HG02938 (cell line): ENCODE results near the gene RBMY1E.
"Not testable (repeated sequence)": the region's sequence is repeated elsewhere in the genome, so short reads cannot be mapped to it uniquely, and the experiment has no call there.

Source experiments
- ATAC-seq: cut with Tn5 transposase; IDR thresholded peaks from one replicate; pipeline ENCODE4 v1.9.1; 2021; ENCODE audit warnings: mild to moderate bottlenecking, moderate library complexity; ENCODE audit not compliant: unreplicated experiment

RBMY1E gene

GRCh38 chrY:21917932-21918331 lies at the start of gene RBMY1E:
TSS of gene RBMY1E (minus strand) at chrY:21918032. CDS start at chrY:21916054, 1,978 bp downstream.
- ATAC-seq: not testable (repeated sequence)

GRCh38 chrY:21894426-21894825 lies 23.4 kb downstream of the RBMY1E start, which contains the start of gene RBMY1D:
TSS of gene RBMY1D (minus strand) at chrY:21894526. CDS start at chrY:21892513, 2,013 bp downstream.
- not testable (repeated sequence) for ATAC-seq

GRCh38 chrY:21869407-21870076 lies 48.3 kb downstream of the RBMY1E start:
- ATAC-seq: peak; percentile 94
